Neural crest cell (in vitro differentiated cells): ENCODE results near the gene F12. TPM values are rescaled to one million over a fixed set of nuclear protein-coding genes. Genes with fewer than 3 reads are reported as not detected.
A peak's percentile ranks its signal among the peaks of the same experiment; 100 is the strongest.

Experiments
- DNase-seq: peaks from one replicate; pipeline ENCODE4 v3.0.0; 2021; ENCODE audit warnings: low read depth, mixed read lengths, low spot score
- H3K27ac Mint-ChIP-seq: one replicate; pipeline ENCODE4 v1.8.0; 2021; ENCODE audit warnings: mild to moderate bottlenecking, mixed read lengths; ENCODE audit not compliant: unreplicated experiment
- H3K27me3 Mint-ChIP-seq: 2 replicates; pipeline ENCODE4 v1.8.0; 2021; ENCODE audit warnings: low read depth, mild to moderate bottlenecking, mixed read lengths
- H3K36me3 Mint-ChIP-seq: 2 replicates; pipeline ENCODE4 v1.8.0; 2021; ENCODE audit warnings: low read depth, mild to moderate bottlenecking, mixed read lengths
- H3K4me1 Mint-ChIP-seq: 2 replicates; pipeline ENCODE4 v1.8.0; 2021; ENCODE audit warnings: mixed read lengths
- H3K4me3 Mint-ChIP-seq: one replicate; pipeline ENCODE4 v1.8.0; 2021; ENCODE audit warnings: mild to moderate bottlenecking, mixed read lengths
- H3K9me3 Mint-ChIP-seq: 2 replicates; pipeline ENCODE4 v1.8.0; 2021; ENCODE audit warnings: mixed read lengths
- total RNA-seq: library from RNA; stranded (reverse); gene quantifications from 2 replicates; pipeline ENCODE4 v1.2.1, GENCODE V29; 2021
- TF ChIP-seq, protein P1 (sequence below): fragments of 200-600 bp; sonication (generic); conservative IDR thresholded peaks from 2 replicates; pipeline ENCODE4 v1.5.0; 2021; ENCODE audit warnings: antibody characterized with exemption, mild to moderate bottlenecking

Gene F12
- total RNA-seq, 1 donor from 2014 or later, result 2.7 TPM

GRCh38 chr5:177404641-177405179 lies 4.7 kb downstream of the F12 start:
- no peak overlapping the region for H3K27ac Mint-ChIP-seq
- TF ChIP-seq, protein P1, sequence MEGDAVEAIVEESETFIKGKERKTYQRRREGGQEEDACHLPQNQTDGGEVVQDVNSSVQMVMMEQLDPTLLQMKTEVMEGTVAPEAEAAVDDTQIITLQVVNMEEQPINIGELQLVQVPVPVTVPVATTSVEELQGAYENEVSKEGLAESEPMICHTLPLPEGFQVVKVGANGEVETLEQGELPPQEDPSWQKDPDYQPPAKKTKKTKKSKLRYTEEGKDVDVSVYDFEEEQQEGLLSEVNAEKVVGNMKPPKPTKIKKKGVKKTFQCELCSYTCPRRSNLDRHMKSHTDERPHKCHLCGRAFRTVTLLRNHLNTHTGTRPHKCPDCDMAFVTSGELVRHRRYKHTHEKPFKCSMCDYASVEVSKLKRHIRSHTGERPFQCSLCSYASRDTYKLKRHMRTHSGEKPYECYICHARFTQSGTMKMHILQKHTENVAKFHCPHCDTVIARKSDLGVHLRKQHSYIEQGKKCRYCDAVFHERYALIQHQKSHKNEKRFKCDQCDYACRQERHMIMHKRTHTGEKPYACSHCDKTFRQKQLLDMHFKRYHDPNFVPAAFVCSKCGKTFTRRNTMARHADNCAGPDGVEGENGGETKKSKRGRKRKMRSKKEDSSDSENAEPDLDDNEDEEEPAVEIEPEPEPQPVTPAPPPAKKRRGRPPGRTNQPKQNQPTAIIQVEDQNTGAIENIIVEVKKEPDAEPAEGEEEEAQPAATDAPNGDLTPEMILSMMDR, result no peak
- no peaks in the 10 kb centered on the region for H3K9me3 Mint-ChIP-seq
- H3K27me3 Mint-ChIP-seq, result peaks cover 68% of the 10 kb centered on the region
- H3K36me3 Mint-ChIP-seq, result no peaks in the 10 kb centered on the region
- H3K4me3 Mint-ChIP-seq, result peak overlapping the region; percentile 44
- DNase-seq, result no peak
- peaks cover 13% of the 10 kb centered on the region for H3K4me1 Mint-ChIP-seq

GRCh38 chr5:177403792-177404640 lies 5.3 kb downstream of the F12 start:
- TF ChIP-seq, protein P1, result peak; percentile 77
- Mint-ChIP-seq H3K4me1 (peaks cover 13% of the 10 kb centered on the region), H3K9me3 (no peaks in the 10 kb centered on the region), H3K27ac (no peak overlapping the region), H3K36me3 (no peaks in the 10 kb centered on the region), H3K27me3 (peaks cover 65% of the 10 kb centered on the region), H3K4me3 (peak overlapping the region; percentile 47)
- peak; percentile 61 for DNase-seq

- peak; percentile 21 for DNase-seq
- H3K36me3 Mint-ChIP-seq, result no peaks in the 10 kb centered on the region
- TF ChIP-seq, protein P1, result no peak
- H3K27me3 Mint-ChIP-seq, result peaks cover 62% of the 10 kb centered on the region
- H3K4me1 Mint-ChIP-seq, result peaks cover 13% of the 10 kb centered on the region
- peak overlapping the region; percentile 85 for H3K4me3 Mint-ChIP-seq
- H3K9me3 Mint-ChIP-seq, result no peaks in the 10 kb centered on the region
- H3K27ac Mint-ChIP-seq, result no peak overlapping the region
Observed at GRCh38 chr5:177403102-177403791, 6.1 kb downstream of the F12 start.

- peak; percentile 66 for DNase-seq
- peaks cover 60% of the 10 kb centered on the region for H3K27me3 Mint-ChIP-seq
- no peak overlapping the region for H3K27ac Mint-ChIP-seq
- H3K4me3 Mint-ChIP-seq, result peak overlapping the region; percentile 85
- TF ChIP-seq, protein P1, result peak; percentile 65
- H3K4me1 Mint-ChIP-seq, result peaks cover 13% of the 10 kb centered on the region
- no peaks in the 10 kb centered on the region for H3K9me3 Mint-ChIP-seq
- no peaks in the 10 kb centered on the region for H3K36me3 Mint-ChIP-seq
Observed at GRCh38 chr5:177402271-177403043, 6.9 kb downstream of the F12 start.
